HepG2 (cell line): Measurements from ENCODE around the gene SIK2. TPM values are rescaled to one million over a fixed set of nuclear protein-coding genes. Genes with fewer than 3 reads are reported as not detected.

Experiments used
- ARID4A ChIP-seq: sonication (generic); formaldehyde crosslinking; IDR thresholded peaks from 2 replicates; pipeline ENCODE4 v1.5.0; 2020; ENCODE audit warnings: mild to moderate bottlenecking, missing genetic modification reagents, borderline replicate concordance
- ATAD3A ChIP-seq: sonication (generic); formaldehyde crosslinking; IDR thresholded peaks from 2 replicates; pipeline ENCODE4 v1.4.0; 2020; ENCODE audit warnings: missing genetic modification reagents
- DPF2 ChIP-seq: sonication (generic); formaldehyde crosslinking; IDR thresholded peaks from 2 replicates; pipeline ENCODE4 v1.4.0; 2020; ENCODE audit warnings: mild to moderate bottlenecking, low read depth, missing genetic modification reagents, borderline replicate concordance
- GFI1 ChIP-seq: sonication (generic); formaldehyde crosslinking; IDR thresholded peaks from 2 replicates; pipeline ENCODE4 v1.5.0; 2020; ENCODE audit warnings: missing genetic modification reagents, mild to moderate bottlenecking, borderline replicate concordance
- HHEX ChIP-seq: IDR thresholded peaks from 2 replicates; pipeline ENCODE4 v1.6.1; 2016; ENCODE audit warnings: control low read depth
- HIVEP1 ChIP-seq: sonication (generic); formaldehyde crosslinking; IDR thresholded peaks from 2 replicates; pipeline ENCODE4 v1.4.0; 2020; ENCODE audit warnings: mild to moderate bottlenecking, missing genetic modification reagents
- MED1 ChIP-seq: sonication (generic); formaldehyde crosslinking; IDR thresholded peaks from 2 replicates; pipeline ENCODE4 v1.4.0; 2020; ENCODE audit warnings: missing genetic modification reagents
- MEIS1 ChIP-seq: sonication (generic); formaldehyde crosslinking; IDR thresholded peaks from 2 replicates; pipeline ENCODE4 v1.9.0; 2021; ENCODE audit warnings: mild to moderate bottlenecking, missing genetic modification reagents, moderate library complexity, borderline replicate concordance
- NFKBIZ ChIP-seq: IDR thresholded peaks from 2 replicates; pipeline ENCODE4 v1.6.1; 2018; ENCODE audit warnings: missing genetic modification reagents, missing compliant biosample characterization
- PLSCR1 ChIP-seq: sonication (generic); formaldehyde crosslinking; IDR thresholded peaks from 2 replicates; pipeline ENCODE4 v1.5.0; 2020; ENCODE audit warnings: missing genetic modification reagents, mild to moderate bottlenecking, borderline replicate concordance
- SOX6 ChIP-seq, 2 experiments: fragments of 450-650 bp in 1 of 2; sonication (generic) in 1 of 2; formaldehyde crosslinking in 1 of 2; IDR thresholded peaks; 2 replicates each; pipeline versions ENCODE4 v1.4.0 to v1.6.1; 2017 to 2020; ENCODE audit warnings: antibody characterized with exemption in 1 of 2, mild to moderate bottlenecking in 1 of 2, missing genetic modification reagents in 1 of 2
- TAF1 ChIP-seq: sonication (generic); formaldehyde crosslinking; IDR thresholded peaks from 2 replicates; pipeline ENCODE4 v1.4.0; 2020; ENCODE audit warnings: missing genetic modification reagents
- ZBTB10 ChIP-seq: sonication (generic); formaldehyde crosslinking; IDR thresholded peaks from 2 replicates; pipeline ENCODE4 v1.4.0; 2020; ENCODE audit warnings: missing genetic modification reagents, borderline replicate concordance
- ZFYVE20 ChIP-seq: sonication (generic); formaldehyde crosslinking; IDR thresholded peaks from 2 replicates; pipeline ENCODE4 v1.8.0; 2023; ENCODE audit warnings: low read depth, mild to moderate bottlenecking, moderate library complexity, missing genetic modification reagents, borderline replicate concordance
- ZNF180 ChIP-seq: sonication (generic); formaldehyde crosslinking; IDR thresholded peaks from 2 replicates; pipeline ENCODE4 v1.4.0; 2020; ENCODE audit warnings: low read depth, missing genetic modification reagents, borderline replicate concordance
- ZNF460 ChIP-seq: sonication (generic); formaldehyde crosslinking; IDR thresholded peaks from 2 replicates; pipeline ENCODE4 v1.5.1; 2020; ENCODE audit warnings: missing genetic modification reagents, mild to moderate bottlenecking, borderline replicate concordance
- ZNF468 ChIP-seq: sonication (generic); formaldehyde crosslinking; IDR thresholded peaks from 2 replicates; pipeline ENCODE4 v1.8.0; 2022; ENCODE audit warnings: mild to moderate bottlenecking, moderate library complexity, missing genetic modification reagents
- ZNF547 ChIP-seq: sonication (generic); formaldehyde crosslinking; IDR thresholded peaks from 2 replicates; pipeline ENCODE4 v1.5.1; 2020; ENCODE audit warnings: mild to moderate bottlenecking, missing genetic modification reagents
- ZNF670 ChIP-seq: sonication (generic); formaldehyde crosslinking; IDR thresholded peaks from 2 replicates; pipeline ENCODE4 v1.8.0; 2022; ENCODE audit warnings: mild to moderate bottlenecking, missing genetic modification reagents, borderline replicate concordance
- ZNF773 ChIP-seq: sonication (generic); formaldehyde crosslinking; IDR thresholded peaks from 2 replicates; pipeline ENCODE4 v1.4.0; 2020; ENCODE audit warnings: missing genetic modification reagents, borderline replicate concordance
- ZZZ3 ChIP-seq: sonication (generic); formaldehyde crosslinking; IDR thresholded peaks from 2 replicates; pipeline ENCODE4 v1.4.0; 2020; ENCODE audit warnings: missing genetic modification reagents, mild to moderate bottlenecking, borderline replicate concordance
- polyA plus RNA-seq, 8 experiments: library from polyadenylated mRNA; depleted of rRNA in 3 of 8; stranded (reverse) in 7 of 8; unstranded in 1 of 8; fragments of >200 nt; fragmentation: Illumina TruSeq in 4 of 8; extraction: Trizol in 4 of 8; gene quantifications; 2 replicates each; pipeline versions ENCODE4 v1.2.1 to v1.2.3, GENCODE V29; 2011 to 2016; ENCODE audit warnings: low read depth in 4 of 8, missing spikeins in 1 of 8, mixed read lengths in 1 of 8; ENCODE audit not compliant: insufficient read depth in 1 of 8
- total RNA-seq, 5 experiments: library from RNA; depleted of rRNA; stranded (reverse); fragments of >200 nt; fragmentation: Illumina TruSeq; extraction: Trizol; gene quantifications; 2 replicates each; pipeline ENCODE4 v1.2.3, GENCODE V29; 2016; ENCODE audit warnings: low read depth in 1 of 5
- TF ChIP-seq, protein P1 (sequence below): sonication (generic); formaldehyde crosslinking; IDR thresholded peaks from 2 replicates; pipeline ENCODE4 v1.5.0; 2020; ENCODE audit warnings: missing genetic modification reagents

Gene SIK2
- total and polyA plus RNA-seq, 2 of the 13 experiments (the other 11 are each of a cell fraction or from before 2014, with no cell fraction given): 8.1 to 15.4 TPM

DNA sequence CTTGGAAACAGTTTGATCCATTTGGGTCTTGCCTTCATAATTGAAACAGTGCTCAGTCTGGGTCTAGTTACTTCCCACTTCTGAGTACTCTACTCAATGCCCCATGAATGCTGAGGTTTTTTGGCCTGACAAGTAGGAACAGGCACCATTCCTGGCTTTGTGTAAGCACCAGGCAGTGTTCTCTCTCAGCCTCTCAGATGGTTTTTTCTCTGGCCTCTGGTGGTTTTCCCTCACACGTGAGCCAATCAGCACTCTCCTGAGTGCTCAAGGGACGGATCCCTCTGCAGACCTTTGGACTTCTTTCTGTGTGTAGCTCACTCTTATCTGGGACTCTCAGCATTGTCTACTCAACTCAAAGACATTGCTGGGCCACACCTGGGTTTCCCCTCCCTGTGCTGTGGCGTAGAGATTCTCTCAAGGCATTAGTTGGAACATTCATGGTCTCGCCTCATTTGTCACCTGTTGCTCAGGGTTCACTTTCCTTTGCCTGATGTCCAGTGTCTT, 21.3 kb downstream of the SIK2 start (continued):
- TF ChIP-seq MED1 (CRISPR knock-in tag) (0 out of 2 replicates have a peak, but pooled peaks have one; percentile 21), ZNF468 (no peak), ARID4A (no peak), PLSCR1 (no peak), ATAD3A (CRISPR knock-in tag) (no peak), ZBTB10 (CRISPR knock-in tag) (no peak), ZNF773 (CRISPR knock-in tag) (no peak), MEIS1 (CRISPR knock-in tag) (no peak), HIVEP1 (no peak), TAF1 (CRISPR knock-in tag) (no peak), ZFYVE20 (no peak), ZNF460 (CRISPR knock-in tag) (no peak), HHEX (CRISPR knock-in tag) (no peak), ZNF547 (CRISPR knock-in tag) (no peak), ZZZ3 (no peak), GFI1 (CRISPR knock-in tag) (no peak), NFKBIZ (CRISPR knock-in tag) (no peak), ZNF180 (CRISPR knock-in tag) (no peak), DPF2 (CRISPR knock-in tag) (no peak), ZNF670 (CRISPR knock-in tag) (no peak), SOX6 (IDR thresholded peaks at IDR 0.05) (no peak), SOX6 (CRISPR knock-in tag; IDR thresholded peaks at IDR 0.05) (peak; percentile 83)
- TF ChIP-seq, protein P1, sequence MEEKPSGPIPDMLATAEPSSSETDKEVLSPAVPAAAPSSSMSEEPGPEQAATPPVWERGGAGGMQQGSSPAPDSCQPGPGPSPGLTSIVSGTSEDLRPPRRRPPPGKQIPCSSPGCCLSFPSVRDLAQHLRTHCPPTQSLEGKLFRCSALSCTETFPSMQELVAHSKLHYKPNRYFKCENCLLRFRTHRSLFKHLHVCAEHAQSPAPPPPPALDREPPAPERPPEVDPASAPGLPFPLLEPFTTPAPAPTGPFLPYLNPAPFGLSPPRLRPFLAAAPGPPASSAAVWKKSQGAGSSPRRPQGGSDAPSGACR (CRISPR knock-in tag): no peak
